Measurements from ENCODE around the gene SH3RF3. TPM values are rescaled to one million over a fixed set of nuclear protein-coding genes. Genes with fewer than 3 reads are reported as not detected.

Gene SH3RF3
- total RNA-seq, 1 experiment from 2014 or later: 0.98 TPM

DNA sequence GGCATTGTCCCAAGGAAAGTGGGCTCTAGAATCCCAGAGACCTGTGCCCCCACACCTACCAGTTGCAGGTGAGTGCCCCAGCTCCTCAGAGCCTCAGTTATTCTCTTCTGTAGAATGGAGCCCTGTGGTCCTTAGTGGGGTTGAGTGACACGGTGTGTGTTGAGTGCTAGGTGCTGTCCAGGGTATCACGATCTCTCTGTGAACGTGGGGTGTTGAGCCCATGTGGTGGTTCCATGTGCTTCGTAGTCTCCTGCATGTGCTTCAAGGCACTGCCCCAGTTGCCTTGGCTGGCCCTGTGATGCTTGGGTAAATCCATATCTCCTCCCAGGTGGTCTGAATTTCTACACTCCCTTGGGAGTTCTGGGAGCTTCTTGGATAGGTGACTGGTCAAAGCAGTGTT lies 54.9 kb downstream of the SH3RF3 start:
- no peak overlapping the region for H3K4me3 Mint-ChIP-seq (ENCODE audit: unreplicated experiment)
- no peaks in the 10 kb centered on the region for H3K36me3 Mint-ChIP-seq (ENCODE audit: insufficient read depth, unreplicated experiment)
- H3K9me3 ChIP-seq: no peaks in the 10 kb centered on the region
- CTCF ChIA-PET: no interaction called here
- no peak for DNase-seq
- no peaks in the 10 kb centered on the region for H3K4me1 Mint-ChIP-seq (ENCODE audit: low read depth, unreplicated experiment)
- H3K4me3 ChIP-seq (ENCODE audit: low read depth, low read length): no peak overlapping the region
- peaks cover 5% of the 10 kb centered on the region for H3K27me3 Mint-ChIP-seq (ENCODE audit: insufficient read depth, unreplicated experiment)
- POLR2A ChIA-PET: no interaction called here
- BruUV-seq (replicated peaks): no TSS peak
- no peaks in the 10 kb centered on the region for H3K27me3 ChIP-seq (replicated peaks; ENCODE audit: control insufficient read depth, insufficient read depth, low read length)
- no peaks in the 10 kb centered on the region for H3K36me3 ChIP-seq (ENCODE audit: control insufficient read depth, insufficient read depth, low read length)
- intact Hi-C loops (cut with micrococcal nuclease; ENCODE audit: unreplicated experiment): no loop called here
- H3K4me1 ChIP-seq: no peaks in the 10 kb centered on the region
- H3K9me3 Mint-ChIP-seq (ENCODE audit: unreplicated experiment): peaks cover 13% of the 10 kb centered on the region
- no peak overlapping the region for H3K27ac Mint-ChIP-seq (ENCODE audit: unreplicated experiment)
- no peak for TF ChIP-seq CTCF (IDR thresholded peaks at IDR 0.05; ENCODE audit: insufficient read depth in 1 of 2, low read depth in 1 of 2, low read length in 1 of 2, severe bottlenecking in 1 of 2, unreplicated experiment in 1 of 2)

DNA sequence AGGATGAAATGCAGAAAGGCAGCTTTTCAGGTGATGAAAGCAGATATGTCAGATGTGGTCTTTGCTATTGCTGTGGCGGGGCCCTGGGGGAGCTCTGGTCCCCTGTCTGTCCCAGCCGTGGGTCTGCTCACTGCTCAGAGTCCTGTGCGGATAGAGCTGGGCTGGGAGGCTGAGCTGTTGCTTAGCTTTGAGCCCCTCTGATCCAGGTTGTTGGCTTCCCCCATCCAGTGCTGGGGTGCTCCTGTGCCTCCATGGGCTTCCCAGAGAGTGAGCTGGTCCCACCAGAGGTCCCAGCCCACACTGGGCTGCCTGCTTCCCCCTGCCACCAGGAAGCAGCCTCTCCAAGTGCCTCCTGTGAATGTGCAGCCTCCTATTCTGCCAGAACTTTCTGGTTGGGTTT lies 55.4 kb downstream of the SH3RF3 start:
- ChIA-PET POLR2A (no interaction called here), CTCF (no interaction called here)
- no peak overlapping the region for H3K27ac Mint-ChIP-seq (ENCODE audit: unreplicated experiment)
- H3K4me3 Mint-ChIP-seq (ENCODE audit: unreplicated experiment): no peak overlapping the region
- H3K4me1 ChIP-seq: no peaks in the 10 kb centered on the region
- H3K9me3 ChIP-seq: no peaks in the 10 kb centered on the region
- BruUV-seq (replicated peaks): no TSS peak
- no peak for DNase-seq
- H3K4me3 ChIP-seq (ENCODE audit: low read depth, low read length): no peak overlapping the region
- H3K36me3 Mint-ChIP-seq (ENCODE audit: insufficient read depth, unreplicated experiment): no peaks in the 10 kb centered on the region
- H3K36me3 ChIP-seq (ENCODE audit: control insufficient read depth, insufficient read depth, low read length): no peaks in the 10 kb centered on the region
- no peaks in the 10 kb centered on the region for H3K27me3 ChIP-seq (replicated peaks; ENCODE audit: control insufficient read depth, insufficient read depth, low read length)
- TF ChIP-seq CTCF (IDR thresholded peaks at IDR 0.05; ENCODE audit: insufficient read depth in 1 of 2, low read depth in 1 of 2, low read length in 1 of 2, severe bottlenecking in 1 of 2, unreplicated experiment in 1 of 2): no peak
- intact Hi-C loops (cut with micrococcal nuclease; ENCODE audit: unreplicated experiment): no loop called here
- no peaks in the 10 kb centered on the region for H3K4me1 Mint-ChIP-seq (ENCODE audit: low read depth, unreplicated experiment)
- peaks cover 5% of the 10 kb centered on the region for H3K27me3 Mint-ChIP-seq (ENCODE audit: insufficient read depth, unreplicated experiment)
- peaks cover 13% of the 10 kb centered on the region for H3K9me3 Mint-ChIP-seq (ENCODE audit: unreplicated experiment)

DNA sequence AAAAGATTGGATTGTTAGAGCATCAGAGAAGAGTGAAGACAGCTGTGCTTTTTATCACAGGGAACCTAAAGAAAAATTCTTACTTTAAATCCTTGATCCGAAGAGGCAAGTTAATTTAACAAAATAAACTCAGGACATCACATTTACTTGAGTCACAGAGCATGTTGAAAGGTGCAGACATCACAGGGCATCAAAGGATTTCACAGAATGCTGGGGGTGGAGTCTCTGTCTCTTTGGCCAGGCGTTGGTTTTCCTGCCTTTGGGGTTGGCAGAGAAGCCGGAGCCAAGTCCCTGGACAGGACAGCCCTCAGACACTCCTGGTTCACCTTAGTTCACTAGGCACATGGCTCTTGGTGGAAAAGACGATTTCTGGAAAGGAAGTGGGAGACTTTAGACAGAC lies 56.3 kb downstream of the SH3RF3 start:
- H3K4me3 ChIP-seq (ENCODE audit: low read depth, low read length): no peak overlapping the region
- H3K27me3 Mint-ChIP-seq (ENCODE audit: insufficient read depth, unreplicated experiment): peaks cover 7% of the 10 kb centered on the region
- CTCF ChIA-PET: no interaction called here

More for the DNA sequence above, 56.3 kb downstream of the SH3RF3 start:
- H3K4me1 Mint-ChIP-seq (ENCODE audit: low read depth, unreplicated experiment): no peaks in the 10 kb centered on the region
- H3K4me1 ChIP-seq: no peaks in the 10 kb centered on the region
- DNase-seq: no peak
- H3K27me3 ChIP-seq (replicated peaks; ENCODE audit: control insufficient read depth, insufficient read depth, low read length): no peaks in the 10 kb centered on the region
- no TSS peak for BruUV-seq (replicated peaks)
- H3K9me3 Mint-ChIP-seq (ENCODE audit: unreplicated experiment): peaks cover 3% of the 10 kb centered on the region
- intact Hi-C loops (cut with micrococcal nuclease; ENCODE audit: unreplicated experiment): no loop called here
- H3K36me3 Mint-ChIP-seq (ENCODE audit: insufficient read depth, unreplicated experiment): no peaks in the 10 kb centered on the region
- H3K36me3 ChIP-seq (ENCODE audit: control insufficient read depth, insufficient read depth, low read length): no peaks in the 10 kb centered on the region
- no peak overlapping the region for H3K4me3 Mint-ChIP-seq (ENCODE audit: unreplicated experiment)
- POLR2A ChIA-PET: no interaction called here
- H3K9me3 ChIP-seq: no peaks in the 10 kb centered on the region
- H3K27ac Mint-ChIP-seq (ENCODE audit: unreplicated experiment): no peak overlapping the region
- TF ChIP-seq CTCF (IDR thresholded peaks at IDR 0.05; ENCODE audit: insufficient read depth in 1 of 2, low read depth in 1 of 2, low read length in 1 of 2, severe bottlenecking in 1 of 2, unreplicated experiment in 1 of 2): no peak

All from Caco-2 (cell line).